ENCODE measurements around the gene SORCS2. TPM values are rescaled to one million over a fixed set of nuclear protein-coding genes. Genes with fewer than 3 reads are reported as not detected.

The SORCS2 gene
- total RNA-seq, 4 donors from 2014 or later = 2.0 to 7.4 (median 3.6) TPM

GRCh38 chr4:7514789-7515188 is 322.5 kb downstream of the SORCS2 start:
- no peak for TF ChIP-seq CTCF (IDR thresholded peaks at IDR 0.05)
- TF ChIP-seq POLR2A (IDR thresholded peaks at IDR 0.05) = no peak
- no peak for TF ChIP-seq POLR2AphosphoS5 (IDR thresholded peaks at IDR 0.05)
- no peak for TF ChIP-seq EP300 (IDR thresholded peaks at IDR 0.05)
- Histone ChIP-seq H3K36me3 (no peaks in the 10 kb centered on the region), H3K4me1 (peaks cover 0 to 17% (median 0%) of the 10 kb centered on the region in 3 donors), H3K9me3 (no peaks in the 10 kb centered on the region), H3K27me3 (no peaks in the 10 kb centered on the region), H3K27ac (no peak overlapping the region), H3K4me3 (no peak overlapping the region)
- no CpG with 5 or more reads among the region's 4 CpGs for WGBS, 2 donors (ENCODE audit: low coverage in 1 of 2)
- no peak for ATAC-seq

GRCh38 chr4:7515390-7515902 is 323.1 kb downstream of the SORCS2 start:
- no peaks in the 10 kb centered on the region for H3K9me3 ChIP-seq
- no peak overlapping the region for H3K4me3 ChIP-seq
- no peak for TF ChIP-seq EP300 (IDR thresholded peaks at IDR 0.05)
- TF ChIP-seq POLR2AphosphoS5 (IDR thresholded peaks at IDR 0.05) = no peak
- TF ChIP-seq POLR2A (IDR thresholded peaks at IDR 0.05) = no peak
- no peak for TF ChIP-seq CTCF (IDR thresholded peaks at IDR 0.05)
- no peaks in the 10 kb centered on the region for H3K27me3 ChIP-seq
- no peak overlapping the region for H3K27ac ChIP-seq
- H3K4me1 ChIP-seq = peaks cover 0 to 17% (median 0%) of the 10 kb centered on the region in 3 donors
- 77 to 92% methylated on average over 2 to 3 of the region's 14 CpGs for WGBS, 2 donors (ENCODE audit: low coverage in 1 of 2)
- ATAC-seq = no peak
- no peaks in the 10 kb centered on the region for H3K36me3 ChIP-seq

- no peaks in the 10 kb centered on the region for H3K36me3 ChIP-seq
- WGBS, 2 donors (ENCODE audit: low coverage in 1 of 2) = 25 to 69% methylated on average over 3 to 4 of the region's 16 CpGs
- TF ChIP-seq CTCF (IDR thresholded peaks at IDR 0.05) (no peak), EP300 (IDR thresholded peaks at IDR 0.05) (no peak), POLR2A (IDR thresholded peaks at IDR 0.05) (no peak), POLR2AphosphoS5 (IDR thresholded peaks at IDR 0.05) (no peak)
- no peaks in the 10 kb centered on the region for H3K27me3 ChIP-seq
- no peak overlapping the region for H3K4me3 ChIP-seq
- H3K4me1 ChIP-seq = peaks cover 0 to 17% (median 0%) of the 10 kb centered on the region in 3 donors
- no peak for ATAC-seq
- H3K9me3 ChIP-seq = no peaks in the 10 kb centered on the region
- no peak overlapping the region for H3K27ac ChIP-seq
Measured at GRCh38 chr4:7516096-7516772, 323.9 kb downstream of the SORCS2 start.

GRCh38 chr4:7516773-7517144 is 324.4 kb downstream of the SORCS2 start:
- TF ChIP-seq CTCF (IDR thresholded peaks at IDR 0.05) (no peak), EP300 (IDR thresholded peaks at IDR 0.05) (no peak), POLR2A (IDR thresholded peaks at IDR 0.05) (no peak), POLR2AphosphoS5 (IDR thresholded peaks at IDR 0.05) (no peak)
- no peak for ATAC-seq

More at GRCh38 chr4:7516773-7517144, 324.4 kb downstream of the SORCS2 start:
- WGBS, 2 donors (ENCODE audit: low coverage in 1 of 2) = 0 to 40% methylated on average over 1 of the region's 12 CpGs
- H3K4me3 ChIP-seq = no peak overlapping the region
- no peaks in the 10 kb centered on the region for H3K27me3 ChIP-seq
- H3K36me3 ChIP-seq = no peaks in the 10 kb centered on the region
- no peak overlapping the region for H3K27ac ChIP-seq
- H3K4me1 ChIP-seq = peaks cover 0 to 17% (median 0%) of the 10 kb centered on the region in 3 donors
- H3K9me3 ChIP-seq = no peaks in the 10 kb centered on the region
